Measurements from ENCODE around the gene TMIGD3.

DNA sequence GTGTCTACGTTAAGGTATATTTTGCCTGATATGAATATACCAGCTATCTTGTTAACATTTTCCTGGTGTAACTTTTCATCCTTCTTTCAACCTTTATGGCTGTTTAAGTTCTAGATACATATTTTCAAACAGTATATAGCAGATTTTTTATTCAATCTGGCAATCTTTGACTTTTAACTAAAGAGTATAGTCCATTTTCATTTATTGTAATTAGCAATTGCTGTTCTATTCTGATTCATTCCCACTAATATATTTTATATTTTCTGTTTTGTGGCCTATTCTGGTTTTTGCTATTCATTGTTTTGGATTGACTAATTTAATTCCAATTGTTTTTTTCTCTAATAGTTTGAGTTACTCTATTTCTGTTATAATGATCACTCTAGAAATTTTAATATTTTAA is 37.0 kb downstream of the TMIGD3 start:
- TF ChIP-seq, protein P1, sequence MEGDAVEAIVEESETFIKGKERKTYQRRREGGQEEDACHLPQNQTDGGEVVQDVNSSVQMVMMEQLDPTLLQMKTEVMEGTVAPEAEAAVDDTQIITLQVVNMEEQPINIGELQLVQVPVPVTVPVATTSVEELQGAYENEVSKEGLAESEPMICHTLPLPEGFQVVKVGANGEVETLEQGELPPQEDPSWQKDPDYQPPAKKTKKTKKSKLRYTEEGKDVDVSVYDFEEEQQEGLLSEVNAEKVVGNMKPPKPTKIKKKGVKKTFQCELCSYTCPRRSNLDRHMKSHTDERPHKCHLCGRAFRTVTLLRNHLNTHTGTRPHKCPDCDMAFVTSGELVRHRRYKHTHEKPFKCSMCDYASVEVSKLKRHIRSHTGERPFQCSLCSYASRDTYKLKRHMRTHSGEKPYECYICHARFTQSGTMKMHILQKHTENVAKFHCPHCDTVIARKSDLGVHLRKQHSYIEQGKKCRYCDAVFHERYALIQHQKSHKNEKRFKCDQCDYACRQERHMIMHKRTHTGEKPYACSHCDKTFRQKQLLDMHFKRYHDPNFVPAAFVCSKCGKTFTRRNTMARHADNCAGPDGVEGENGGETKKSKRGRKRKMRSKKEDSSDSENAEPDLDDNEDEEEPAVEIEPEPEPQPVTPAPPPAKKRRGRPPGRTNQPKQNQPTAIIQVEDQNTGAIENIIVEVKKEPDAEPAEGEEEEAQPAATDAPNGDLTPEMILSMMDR (IDR thresholded peaks at IDR 0.05), result no peak
- TF ChIP-seq POLR2A (IDR thresholded peaks at IDR 0.05), result no peak
